HL-60/S4 (cell line): ENCODE results near the gene RBM7.

Experiments used
- in situ Hi-C: fragments of 300-500 bp; cut with MboI; formaldehyde crosslinking; loops from 2 replicates; pipeline ENCODE4 v1.14.3; 2022; ENCODE audit warnings: low sequenced_read_pairs

RBM7 gene

GRCh38 chr11:114395736-114396135 lies 4.7 kb upstream of the RBM7 start:
- in situ Hi-C loops = no loop called here

- in situ Hi-C loops = no loop called here
These were observed 3.5 kb upstream of the RBM7 start for GRCh38 chr11:114396916-114397315.

- in situ Hi-C loops = no loop called here
These were observed 3.0 kb upstream of the RBM7 start for GRCh38 chr11:114397349-114397982.

GRCh38 chr11:114398303-114398920 lies 2.1 kb upstream of the RBM7 start:
- in situ Hi-C loops = no loop called here

GRCh38 chr11:114399490-114400215 lies 813 bp upstream of the RBM7 start:
- in situ Hi-C loops = no loop called here

- in situ Hi-C loops = no loop called here
These were observed 403 bp downstream of the RBM7 start for GRCh38 chr11:114400915-114401223.

GRCh38 chr11:114401311-114401710 lies 845 bp downstream of the RBM7 start:
- in situ Hi-C loops = no loop called here

- in situ Hi-C loops = no loop called here
These were observed 12.5 kb downstream of the RBM7 start for GRCh38 chr11:114412946-114413345.

GRCh38 chr11:114413958-114414357 lies 13.5 kb downstream of the RBM7 start:
- in situ Hi-C loops = no loop called here

- in situ Hi-C loops = no loop called here
These were observed 16.0 kb downstream of the RBM7 start for GRCh38 chr11:114416441-114416961.

- in situ Hi-C loops = no loop called here
These were observed 25.8 kb downstream of the RBM7 start for GRCh38 chr11:114426280-114426679.

- in situ Hi-C loops = no loop called here
These were observed 29.8 kb downstream of the RBM7 start for GRCh38 chr11:114430290-114430689.

- in situ Hi-C loops = no loop called here
These were observed 32.4 kb downstream of the RBM7 start for GRCh38 chr11:114432893-114433292.

GRCh38 chr11:114433376-114433775 lies 32.9 kb downstream of the RBM7 start:
- in situ Hi-C loops = no loop called here

- in situ Hi-C loops = no loop called here
These were observed 37.8 kb downstream of the RBM7 start for GRCh38 chr11:114438303-114438702.

- in situ Hi-C loops = no loop called here
These were observed 39.0 kb downstream of the RBM7 start, which contains the start of gene REXO2 for GRCh38 chr11:114439229-114440120. REXO2 (plus strand) TSS chr11:114439467; CDS start chr11:114439529, 62 bp downstream.

- in situ Hi-C loops = no loop called here
These were observed 39.8 kb downstream of the RBM7 start for GRCh38 chr11:114440121-114440860.

- in situ Hi-C loops = no loop called here
These were observed 40.7 kb downstream of the RBM7 start for GRCh38 chr11:114440971-114441763.

GRCh38 chr11:114441921-114442320 lies 41.5 kb downstream of the RBM7 start:
- in situ Hi-C loops = no loop called here

- in situ Hi-C loops = no loop called here
These were observed 42.1 kb downstream of the RBM7 start for GRCh38 chr11:114442536-114442935.
